Duodenal mucosa (tissue), 2 donors: ENCODE measurements around the gene LRRC49.
"Not testable (repeated sequence)": the region's sequence is repeated elsewhere in the genome, so short reads cannot be mapped to it uniquely, and the experiment has no call there.

Experiments
- H3K27ac ChIP-seq: one replicate; pipeline ENCODE4 v1.7.0; 2013; ENCODE audit warnings: low read depth, low read length
- H3K27me3 ChIP-seq, 2 donors: one replicate each; pipeline ENCODE4 v1.7.0; 2013; ENCODE audit warnings: low read length in 2 of 2, control low read depth in 1 of 2; ENCODE audit not compliant: insufficient read depth in 2 of 2, control insufficient read depth in 1 of 2
- H3K36me3 ChIP-seq, 2 donors: one replicate each; pipeline ENCODE4 v1.7.0; 2013; ENCODE audit warnings: low read length in 2 of 2, control low read depth in 1 of 2; ENCODE audit not compliant: insufficient read depth in 2 of 2, control insufficient read depth in 1 of 2
- H3K4me1 ChIP-seq, 2 donors: one replicate each; pipeline ENCODE4 v1.7.0; 2013; ENCODE audit warnings: low read length in 2 of 2, control low read depth in 1 of 2; ENCODE audit not compliant: insufficient read depth in 2 of 2, control insufficient read depth in 1 of 2
- H3K4me3 ChIP-seq, 2 donors: one replicate each; pipeline ENCODE4 v1.7.0; 2013; ENCODE audit warnings: low read length in 2 of 2, low read depth in 1 of 2
- H3K9ac ChIP-seq, 2 donors: one replicate each; pipeline ENCODE4 v1.7.0; 2013; ENCODE audit warnings: low read length in 2 of 2, low read depth in 1 of 2
- H3K9me3 ChIP-seq, 2 donors: one replicate each; pipeline ENCODE4 v1.7.0; 2013; ENCODE audit warnings: low read length in 2 of 2, control low read depth in 1 of 2; ENCODE audit not compliant: control insufficient read depth in 1 of 2

LRRC49 gene

DNA sequence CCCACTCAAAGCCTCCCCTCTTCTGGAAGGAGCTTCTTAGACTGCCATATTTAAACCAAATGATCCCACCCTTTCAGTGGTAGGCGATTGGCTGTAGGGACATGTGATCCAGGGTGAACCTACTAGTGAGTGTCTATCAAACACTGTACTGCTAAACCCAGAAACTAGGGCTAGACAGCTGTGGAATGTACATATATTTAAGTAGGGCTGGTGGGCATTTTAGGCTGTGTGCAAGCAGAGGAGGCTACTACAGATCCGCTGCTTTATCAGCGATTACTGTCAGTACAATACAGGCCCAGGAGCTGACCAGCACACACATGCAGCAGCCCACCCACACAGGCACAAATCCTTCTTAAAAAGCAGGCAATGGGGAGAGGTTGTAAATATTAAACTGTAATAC, 23.3 kb upstream of the LRRC49 start:
- H3K9me3 ChIP-seq: no peaks in the 10 kb centered on the region
- no peak overlapping the region for H3K9ac ChIP-seq
- H3K4me1 ChIP-seq: no peaks in the 10 kb centered on the region
- no peak overlapping the region for H3K27ac ChIP-seq
- H3K27me3 ChIP-seq: no peaks in the 10 kb centered on the region
- H3K36me3 ChIP-seq: no peaks in the 10 kb centered on the region
- no peak overlapping the region for H3K4me3 ChIP-seq

DNA sequence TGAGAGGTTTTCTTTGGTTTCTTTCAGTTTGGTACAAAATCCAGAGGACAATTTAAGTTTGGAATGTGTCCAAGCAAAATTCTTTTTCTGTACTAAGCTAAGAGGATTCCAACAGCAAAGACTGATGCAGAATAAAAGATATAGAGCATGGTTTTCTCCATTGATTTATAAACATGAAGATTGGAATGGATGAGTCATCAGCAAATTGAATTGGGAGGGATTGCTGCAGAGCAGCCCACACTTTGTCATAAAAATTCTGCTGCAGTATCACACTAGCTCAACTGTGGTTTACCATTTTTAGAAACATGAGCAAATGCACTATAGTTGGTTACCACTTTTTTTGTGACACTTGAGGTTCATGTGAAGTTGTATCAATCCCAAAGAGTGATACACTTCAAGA, 22.6 kb upstream of the LRRC49 start:
- H3K4me1 ChIP-seq: no peaks in the 10 kb centered on the region
- H3K27ac ChIP-seq: no peak overlapping the region
- H3K4me3 ChIP-seq: no peak overlapping the region
- H3K36me3 ChIP-seq: no peaks in the 10 kb centered on the region
- no peaks in the 10 kb centered on the region for H3K9me3 ChIP-seq
- no peaks in the 10 kb centered on the region for H3K27me3 ChIP-seq
- no peak overlapping the region for H3K9ac ChIP-seq

DNA sequence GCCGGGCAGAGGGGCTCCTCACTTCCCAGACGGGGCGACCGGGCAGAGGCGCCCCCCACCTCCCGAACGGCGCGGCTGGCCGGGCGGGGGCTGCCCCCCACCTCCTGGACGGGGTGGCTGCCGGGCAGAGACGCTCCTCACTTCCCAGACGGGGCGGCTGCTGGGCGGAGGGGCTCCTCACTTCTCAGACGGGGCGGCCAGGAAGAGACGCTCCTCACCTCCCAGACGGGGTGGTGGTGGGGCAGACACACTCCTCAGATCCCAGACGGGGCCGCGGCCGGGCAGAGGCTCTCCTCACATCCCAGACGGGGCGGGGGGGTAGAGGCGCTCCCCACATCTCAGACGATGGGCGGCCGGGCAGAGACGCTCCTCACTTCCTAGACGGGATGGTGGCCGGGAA, 21.1 kb upstream of the LRRC49 start:
- H3K9ac ChIP-seq, H3K27me3 ChIP-seq, H3K4me3 ChIP-seq, H3K27ac ChIP-seq, H3K4me1 ChIP-seq, H3K9me3 ChIP-seq, H3K36me3 ChIP-seq: not testable (repeated sequence)

DNA sequence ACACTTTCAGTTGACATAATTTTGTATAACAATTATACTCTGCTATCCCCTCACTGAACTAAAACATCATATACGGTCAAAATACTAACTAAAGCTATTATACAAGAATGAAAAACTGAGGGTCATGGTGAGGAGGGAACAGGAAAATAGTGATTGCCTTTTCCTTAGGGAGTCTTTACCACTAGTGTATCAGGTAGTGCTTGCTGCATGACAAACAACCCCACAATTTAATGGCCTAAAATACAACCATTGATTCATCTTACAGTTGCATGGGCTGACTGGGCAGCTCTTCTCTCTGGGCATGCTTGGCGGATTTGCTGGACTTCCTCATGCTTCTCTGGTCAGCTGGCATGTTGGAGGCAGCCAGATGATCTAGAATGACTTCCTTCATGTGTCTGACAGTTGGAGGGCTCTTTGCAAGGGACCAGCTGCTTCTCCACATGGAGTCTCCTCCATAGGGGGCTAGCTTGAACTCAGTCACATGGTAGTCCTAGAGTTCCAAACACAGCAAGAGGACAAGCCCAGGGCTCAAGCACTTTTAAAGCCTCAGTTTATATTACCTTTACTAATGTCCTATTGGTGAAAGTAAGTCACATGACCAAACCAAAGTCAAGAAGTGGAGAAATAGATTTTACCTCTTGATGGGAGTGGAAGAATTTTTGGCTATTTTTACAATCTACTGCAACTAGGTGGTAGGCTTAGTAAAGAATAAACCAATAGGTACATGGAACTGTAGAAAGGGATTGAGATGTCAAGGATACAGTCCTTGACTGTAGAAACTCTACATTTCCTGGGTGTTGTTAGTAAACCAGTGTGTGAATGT, 19.2 kb upstream of the LRRC49 start:
- Histone ChIP-seq H3K27ac (no peak overlapping the region), H3K9me3 (no peaks in the 10 kb centered on the region), H3K36me3 (no peaks in the 10 kb centered on the region)

DNA sequence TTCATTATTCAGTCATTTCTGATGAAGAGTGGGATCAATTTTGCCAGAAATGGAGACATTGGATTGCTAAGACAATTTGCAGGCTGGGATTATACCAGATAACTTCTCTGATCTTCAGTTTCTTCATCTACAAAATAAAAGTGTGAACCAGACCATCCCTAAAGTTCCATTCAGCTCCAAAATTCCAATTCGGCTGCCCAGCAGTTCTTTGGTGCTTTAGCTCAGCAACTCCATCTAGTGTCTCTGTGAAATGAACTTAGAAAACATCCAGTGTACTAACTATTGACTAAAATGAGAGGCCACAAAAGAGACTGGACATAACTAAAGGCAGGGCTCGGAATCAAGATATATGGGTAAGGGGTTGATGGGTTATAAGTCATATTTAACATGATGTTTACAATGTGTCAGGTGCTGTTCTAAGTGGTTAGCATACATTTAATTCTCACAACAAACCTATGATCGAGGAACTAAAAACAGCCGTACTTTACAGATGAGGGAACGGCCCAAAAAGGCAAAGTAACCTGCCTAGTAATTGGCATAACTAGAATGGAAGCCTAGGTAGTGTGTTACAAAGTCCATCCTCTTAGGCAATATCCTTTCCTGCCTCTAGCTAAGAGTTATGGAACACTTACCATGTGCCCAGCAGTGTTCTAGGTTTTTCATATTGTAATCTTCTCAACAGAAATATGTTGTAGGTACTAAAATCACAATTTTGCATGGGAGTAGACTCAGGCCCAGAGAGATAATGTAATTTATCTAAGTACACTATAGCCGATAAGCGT, 17.4 kb upstream of the LRRC49 start:
- no peaks in the 10 kb centered on the region for H3K9me3 ChIP-seq
- H3K27ac ChIP-seq: no peak overlapping the region
- no peak overlapping the region for H3K9ac ChIP-seq
- no peak overlapping the region for H3K4me3 ChIP-seq
- H3K27me3 ChIP-seq: no peaks in the 10 kb centered on the region
- no peaks in the 10 kb centered on the region for H3K36me3 ChIP-seq
- no peaks in the 10 kb centered on the region for H3K4me1 ChIP-seq

More for the DNA sequence above, 19.2 kb upstream of the LRRC49 start:
- Histone ChIP-seq H3K27me3 (no peaks in the 10 kb centered on the region), H3K4me3 (no peak overlapping the region), H3K4me1 (no peaks in the 10 kb centered on the region), H3K9ac (no peak overlapping the region)

DNA sequence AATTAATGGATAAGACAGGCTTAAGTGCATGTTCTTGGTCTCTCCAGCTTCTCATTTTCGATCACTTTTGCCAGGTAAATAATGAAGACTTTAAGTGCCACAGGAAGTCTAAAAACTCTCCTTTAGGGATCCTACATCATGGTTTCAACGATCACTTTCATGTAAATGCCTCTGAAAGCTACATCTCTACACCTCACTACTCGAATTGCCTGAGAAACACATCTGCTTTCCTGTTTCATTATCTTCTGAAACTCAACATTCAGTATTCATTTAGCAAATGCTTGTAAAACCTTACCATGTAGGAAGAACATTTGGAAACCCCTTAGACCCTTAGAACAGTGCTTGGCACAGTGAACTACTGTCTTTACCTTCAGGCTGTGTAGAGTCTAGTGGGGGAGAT, 16.6 kb upstream of the LRRC49 start:
- no peaks in the 10 kb centered on the region for H3K4me1 ChIP-seq
- H3K36me3 ChIP-seq: no peaks in the 10 kb centered on the region
- H3K4me3 ChIP-seq: no peak overlapping the region
- H3K9me3 ChIP-seq: no peaks in the 10 kb centered on the region
- no peak overlapping the region for H3K9ac ChIP-seq
- no peaks in the 10 kb centered on the region for H3K27me3 ChIP-seq
- H3K27ac ChIP-seq: no peak overlapping the region

DNA sequence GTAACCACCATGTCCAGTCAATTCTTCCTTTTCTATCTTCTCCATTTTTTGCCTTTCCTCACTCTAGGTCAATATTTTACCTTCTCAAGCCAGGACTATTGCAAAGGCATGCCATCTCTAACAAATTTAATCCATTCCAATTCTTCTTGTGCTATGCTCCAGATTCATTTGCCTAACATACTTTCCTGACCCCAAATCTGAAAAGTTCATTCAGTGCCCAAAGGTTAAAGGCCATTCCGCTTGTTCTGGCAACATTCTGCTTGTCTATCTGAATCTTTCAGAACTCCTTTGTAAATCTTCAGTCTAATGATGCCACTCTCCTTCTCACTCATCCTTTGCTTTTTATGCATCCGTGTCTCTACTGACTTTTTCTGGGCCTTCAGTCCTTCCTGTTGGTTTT, 15.9 kb upstream of the LRRC49 start:
- no peak overlapping the region for H3K27ac ChIP-seq

DNA sequence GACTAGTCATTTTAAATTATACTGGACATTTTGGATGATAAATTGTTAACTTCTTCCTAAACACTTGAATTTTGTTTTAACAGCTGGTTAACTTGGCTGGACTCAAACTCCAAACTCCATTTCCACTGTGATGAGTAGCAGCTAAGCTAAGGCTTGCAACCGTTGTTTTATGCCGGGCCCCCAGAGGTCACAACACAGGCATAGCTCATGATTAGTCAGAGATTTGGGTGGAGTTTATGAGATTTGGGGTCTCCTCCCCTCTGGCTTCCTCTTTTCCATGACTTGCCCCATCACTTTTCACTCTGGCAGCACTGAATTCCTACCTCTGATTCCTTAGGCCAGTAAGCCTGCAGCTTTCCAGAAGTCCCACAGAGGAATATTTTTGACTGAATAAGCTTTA, 13.2 kb upstream of the LRRC49 start:
- H3K27ac ChIP-seq: no peak overlapping the region
- H3K4me1 ChIP-seq: no peaks in the 10 kb centered on the region
- no peak overlapping the region for H3K9ac ChIP-seq
- no peaks in the 10 kb centered on the region for H3K36me3 ChIP-seq
- H3K4me3 ChIP-seq: no peak overlapping the region
- no peaks in the 10 kb centered on the region for H3K9me3 ChIP-seq
- H3K27me3 ChIP-seq: no peaks in the 10 kb centered on the region

More for the DNA sequence above, 15.9 kb upstream of the LRRC49 start:
- no peak overlapping the region for H3K9ac ChIP-seq
- H3K27me3 ChIP-seq: no peaks in the 10 kb centered on the region
- H3K36me3 ChIP-seq: no peaks in the 10 kb centered on the region
- H3K9me3 ChIP-seq: no peaks in the 10 kb centered on the region
- H3K4me3 ChIP-seq: no peak overlapping the region
- H3K4me1 ChIP-seq: no peaks in the 10 kb centered on the region

DNA sequence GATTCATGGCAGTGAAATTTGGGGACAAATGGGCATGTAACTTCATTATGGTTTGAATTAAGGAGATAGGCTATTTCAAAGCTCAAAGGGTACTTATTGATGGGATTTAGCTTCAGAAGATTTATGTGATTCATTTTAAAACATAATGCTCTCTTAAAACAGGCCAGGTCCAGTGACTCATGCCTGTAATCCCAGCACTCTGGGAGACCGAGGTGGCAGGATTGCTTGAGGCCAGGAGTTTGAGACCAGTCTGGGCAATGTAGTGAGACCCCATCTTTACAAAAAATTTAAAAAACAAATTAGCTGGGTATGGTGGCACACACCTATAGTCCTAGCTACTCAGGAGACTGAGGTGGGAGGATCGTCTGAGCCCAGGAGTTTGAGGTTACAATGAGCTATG, 11.8 kb upstream of the LRRC49 start:
- Histone ChIP-seq H3K27me3 (no peaks in the 10 kb centered on the region), H3K9me3 (no peaks in the 10 kb centered on the region)

DNA sequence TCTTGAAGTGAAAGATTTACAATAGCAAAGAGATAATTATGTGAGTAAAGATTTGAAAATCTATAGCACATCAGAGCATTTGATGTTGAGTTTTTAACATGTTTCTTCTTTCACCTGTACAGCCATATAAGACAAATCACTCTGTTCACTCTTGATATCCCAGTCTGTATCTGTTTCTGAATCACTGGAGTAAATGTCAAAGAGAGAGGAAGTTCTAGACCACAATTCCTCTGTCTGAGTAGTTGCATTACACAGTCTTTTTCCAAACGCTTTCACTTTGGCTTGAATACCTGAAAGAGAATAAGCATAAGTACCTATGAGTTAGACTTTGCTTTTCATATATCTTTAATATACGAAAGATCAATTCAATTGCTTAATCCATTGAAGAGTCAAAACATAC, 10.3 kb upstream of the LRRC49 start:
- Histone ChIP-seq H3K9me3 (no peaks in the 10 kb centered on the region), H3K4me3 (no peak overlapping the region), H3K36me3 (no peaks in the 10 kb centered on the region), H3K9ac (no peak overlapping the region), H3K27me3 (no peaks in the 10 kb centered on the region), H3K27ac (no peak overlapping the region), H3K4me1 (no peaks in the 10 kb centered on the region)

More for the DNA sequence above, 11.8 kb upstream of the LRRC49 start:
- Histone ChIP-seq H3K4me3 (no peak overlapping the region), H3K9ac (no peak overlapping the region), H3K36me3 (no peaks in the 10 kb centered on the region), H3K4me1 (no peaks in the 10 kb centered on the region), H3K27ac (no peak overlapping the region)
